ENCODE measurements around the gene TRABD2B.

The TRABD2B gene

GRCh38 chr1:47903723-47904122, 93.5 kb downstream of the TRABD2B start:
- DNase-seq, result no peak

- peak; percentile 27 for DNase-seq
These were observed 96.1 kb downstream of the TRABD2B start for GRCh38 chr1:47901001-47901575.

DNA sequence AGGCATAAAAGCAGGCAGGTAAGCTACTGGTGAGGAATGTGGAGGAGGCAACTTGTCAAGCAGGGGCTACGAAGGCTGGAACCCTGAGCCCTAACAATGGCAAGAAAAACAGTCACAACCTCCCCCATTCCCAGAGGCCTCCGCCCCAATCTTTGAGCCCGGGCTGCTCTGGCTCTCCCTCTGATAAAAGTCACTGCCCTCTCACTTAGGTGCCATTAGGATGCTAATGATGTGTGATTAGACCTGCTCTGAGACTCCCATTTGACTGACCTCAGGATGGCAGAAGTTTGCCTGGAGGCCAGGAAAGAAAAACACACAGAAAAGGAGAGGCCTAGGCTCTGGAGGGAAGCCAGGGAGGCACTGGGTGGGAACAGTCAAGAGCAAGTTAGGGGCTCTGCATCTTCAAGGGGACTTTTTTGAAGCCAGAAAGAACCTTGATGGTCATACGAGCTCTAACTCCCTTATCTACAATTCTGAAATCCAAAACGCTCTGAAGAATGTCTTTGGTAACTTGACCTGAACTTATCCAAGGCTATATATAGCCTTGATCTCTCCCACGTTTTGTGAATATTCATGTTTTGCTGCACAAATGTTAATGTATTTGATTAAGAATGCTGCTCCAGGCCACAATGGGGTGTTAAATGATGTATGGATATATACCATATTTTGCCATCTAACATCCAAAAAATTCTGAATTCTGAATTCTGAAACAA, 98.9 kb downstream of the TRABD2B start:
- no peak for DNase-seq

GRCh38 chr1:47895279-47896125, 101.7 kb downstream of the TRABD2B start:
- no peak for DNase-seq

GRCh38 chr1:47894410-47895278, 102.5 kb downstream of the TRABD2B start:
- no peak for DNase-seq

DNA sequence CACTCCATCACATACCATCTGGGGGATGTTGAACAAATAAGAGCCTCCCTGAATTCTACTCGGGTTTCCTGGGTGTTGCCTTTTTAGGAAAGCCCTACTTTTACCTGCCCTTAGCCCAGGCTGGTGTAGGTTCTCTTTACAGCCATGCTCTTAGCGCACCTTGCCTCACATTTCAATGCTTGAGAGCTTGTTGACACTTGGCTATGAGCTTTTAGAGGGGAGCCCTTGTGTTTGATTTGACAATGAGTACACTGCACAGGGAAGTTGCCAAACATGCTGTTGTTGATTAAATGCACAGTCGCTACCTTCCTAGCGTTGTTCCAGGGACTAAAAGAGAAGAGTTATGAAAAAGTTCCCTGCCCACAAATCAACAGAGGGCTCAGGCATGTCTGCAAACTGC, 103.8 kb downstream of the TRABD2B start:
- no peak for DNase-seq

DNA sequence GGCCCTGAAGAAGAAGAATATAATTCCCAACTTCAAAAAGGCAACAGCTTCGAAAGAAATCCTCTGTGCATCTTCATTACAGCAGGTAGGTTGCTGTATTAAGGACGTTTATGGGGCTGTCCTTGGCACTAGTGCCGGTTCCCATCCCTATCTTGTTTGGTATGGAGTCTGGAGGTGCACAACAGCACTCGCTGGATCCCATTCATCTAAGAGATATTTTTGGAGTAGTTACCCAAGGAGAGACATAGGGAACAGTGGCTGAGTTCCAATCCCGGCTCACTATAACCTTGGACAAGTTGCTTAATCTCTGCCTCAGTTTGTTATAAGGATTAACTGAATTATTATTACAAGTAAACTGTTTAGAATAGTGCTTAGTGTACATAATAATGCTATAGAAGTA, 106.4 kb downstream of the TRABD2B start:
- DNase-seq, result no peak

DNA sequence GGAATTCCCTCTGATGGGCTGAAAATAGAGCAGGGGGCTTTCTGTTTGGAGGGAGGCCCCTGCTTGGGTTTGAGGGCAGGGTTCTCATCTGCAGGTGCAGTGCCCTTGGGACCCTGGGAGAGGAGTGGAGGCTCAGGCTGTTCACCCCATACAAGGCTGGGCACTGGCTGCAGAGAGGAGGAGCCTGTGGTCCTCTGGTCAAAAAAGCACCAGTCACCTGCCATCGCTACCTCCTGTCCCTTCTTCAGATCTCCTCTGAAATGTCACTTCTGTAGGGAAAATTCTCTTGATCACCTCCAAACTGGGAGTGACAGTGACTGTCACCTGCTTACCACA, 108.9 kb downstream of the TRABD2B start:
- DNase-seq, result no peak

DNA sequence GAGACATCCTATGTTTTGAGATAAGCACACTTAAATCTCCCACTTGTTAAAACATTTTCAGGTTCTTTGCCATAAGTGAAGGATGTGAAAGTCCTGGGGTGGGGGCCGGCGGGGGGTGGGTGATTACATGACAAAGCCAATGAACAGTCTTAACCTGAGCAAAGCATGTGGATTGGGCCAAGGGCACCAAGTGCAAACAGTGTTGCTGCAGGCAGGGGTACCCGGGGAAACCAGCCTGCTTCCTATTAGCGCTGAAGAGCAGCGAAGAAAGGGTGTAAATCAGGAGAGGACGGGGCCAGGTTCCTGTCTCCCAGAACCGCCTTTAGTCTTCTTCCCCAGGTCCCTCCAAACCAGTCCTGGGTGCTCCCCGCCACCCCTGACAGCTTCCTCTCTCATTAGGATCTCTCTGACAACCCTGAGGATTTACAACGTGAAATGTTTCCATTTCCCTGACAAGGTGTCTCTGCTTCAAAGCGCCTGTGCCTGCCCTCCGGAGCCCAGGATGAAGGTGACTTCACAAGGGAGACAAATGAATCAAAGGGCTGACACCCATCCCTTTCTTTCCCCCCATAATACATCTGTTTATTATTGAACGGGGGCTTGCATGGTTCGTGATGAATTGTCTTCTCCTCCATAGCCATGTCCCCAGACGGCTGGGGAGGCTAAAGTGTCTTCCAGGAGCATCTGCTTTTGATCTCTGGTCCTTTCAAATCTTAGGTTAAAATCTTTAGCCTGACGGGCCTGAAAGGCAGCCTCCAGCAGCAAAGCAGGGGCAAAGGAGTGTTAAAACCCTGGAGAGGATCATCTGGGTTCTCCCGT, 109.5 kb downstream of the TRABD2B start:
- no peak for DNase-seq

GRCh38 chr1:47887060-47887459, 110.1 kb downstream of the TRABD2B start:
- no peak for DNase-seq

DNA sequence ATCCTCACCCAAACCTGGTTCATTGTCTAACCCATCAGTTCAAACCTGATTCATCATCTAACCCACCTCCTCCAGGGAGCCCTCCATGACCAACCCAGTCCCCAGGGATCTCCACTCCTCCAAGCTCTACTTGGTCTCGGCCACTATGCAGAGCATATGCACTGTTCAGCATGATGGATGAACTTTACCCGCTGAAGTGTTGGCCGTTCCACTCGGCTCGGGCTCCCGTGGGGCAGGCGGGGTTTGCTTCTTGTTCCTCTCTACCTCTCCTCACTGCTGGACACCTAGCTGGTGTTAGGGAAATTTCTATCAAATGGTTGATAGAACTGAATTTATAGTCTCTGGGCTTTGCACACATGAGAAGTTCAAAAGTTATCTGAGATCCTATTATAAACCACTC, 111.0 kb downstream of the TRABD2B start:
- no peak for DNase-seq

DNA sequence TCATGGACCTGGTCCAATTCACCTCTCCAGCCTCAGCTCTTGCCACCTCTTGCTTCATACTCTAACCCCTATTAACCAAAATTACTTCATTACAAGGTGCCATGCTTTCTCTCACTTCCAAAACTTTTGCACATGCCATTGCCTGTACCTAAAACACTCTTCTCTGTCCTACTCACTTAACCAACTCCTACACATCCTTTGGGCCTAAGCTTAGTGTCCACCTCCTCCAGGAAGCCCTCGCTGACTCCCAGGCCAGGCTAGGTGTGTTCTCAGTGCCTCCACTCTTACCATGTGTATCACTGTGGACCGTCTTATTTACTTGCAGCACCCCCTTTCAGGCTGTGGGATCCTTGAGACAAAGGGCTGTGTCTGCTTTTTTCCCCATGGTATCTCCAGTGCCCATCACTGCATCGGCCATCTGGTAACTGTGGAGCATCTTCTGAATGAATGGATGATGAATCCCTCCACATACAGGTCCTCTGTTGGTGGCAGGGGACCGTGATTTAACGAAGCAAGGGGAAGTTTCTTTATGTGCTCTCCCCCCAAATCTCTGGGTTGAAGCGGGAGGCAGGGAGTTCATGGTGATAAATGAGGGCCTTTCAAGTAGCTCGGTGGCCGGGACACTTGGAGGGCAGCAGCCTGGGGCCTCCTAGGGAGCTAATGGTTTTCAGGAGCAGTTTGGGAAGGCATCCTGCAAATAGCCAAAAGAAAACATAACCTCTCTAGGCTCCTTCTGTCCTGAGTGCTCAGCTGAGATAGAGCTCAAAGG, 111.9 kb downstream of the TRABD2B start:
- DNase-seq, result no peak

DNA sequence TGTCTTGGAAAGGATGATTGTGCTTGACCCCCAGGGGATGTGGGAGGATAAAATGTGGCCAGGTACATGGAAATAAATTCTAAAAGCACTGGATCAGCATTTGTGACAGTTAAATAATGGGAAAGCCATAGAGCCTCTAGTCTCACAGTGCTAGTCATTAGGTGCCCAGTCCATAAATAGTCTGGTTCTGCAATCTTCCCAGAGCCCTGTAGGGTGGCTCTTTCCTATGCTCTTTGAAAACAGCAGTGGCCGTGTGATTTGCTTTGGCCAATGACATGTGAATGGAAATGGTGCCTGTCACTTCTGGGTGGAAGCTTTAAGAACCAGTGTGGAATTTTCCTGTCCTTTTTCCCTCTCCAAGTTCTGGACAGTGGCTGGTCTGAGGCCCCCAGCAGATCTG, 113.2 kb downstream of the TRABD2B start:
- no peak for DNase-seq

DNA sequence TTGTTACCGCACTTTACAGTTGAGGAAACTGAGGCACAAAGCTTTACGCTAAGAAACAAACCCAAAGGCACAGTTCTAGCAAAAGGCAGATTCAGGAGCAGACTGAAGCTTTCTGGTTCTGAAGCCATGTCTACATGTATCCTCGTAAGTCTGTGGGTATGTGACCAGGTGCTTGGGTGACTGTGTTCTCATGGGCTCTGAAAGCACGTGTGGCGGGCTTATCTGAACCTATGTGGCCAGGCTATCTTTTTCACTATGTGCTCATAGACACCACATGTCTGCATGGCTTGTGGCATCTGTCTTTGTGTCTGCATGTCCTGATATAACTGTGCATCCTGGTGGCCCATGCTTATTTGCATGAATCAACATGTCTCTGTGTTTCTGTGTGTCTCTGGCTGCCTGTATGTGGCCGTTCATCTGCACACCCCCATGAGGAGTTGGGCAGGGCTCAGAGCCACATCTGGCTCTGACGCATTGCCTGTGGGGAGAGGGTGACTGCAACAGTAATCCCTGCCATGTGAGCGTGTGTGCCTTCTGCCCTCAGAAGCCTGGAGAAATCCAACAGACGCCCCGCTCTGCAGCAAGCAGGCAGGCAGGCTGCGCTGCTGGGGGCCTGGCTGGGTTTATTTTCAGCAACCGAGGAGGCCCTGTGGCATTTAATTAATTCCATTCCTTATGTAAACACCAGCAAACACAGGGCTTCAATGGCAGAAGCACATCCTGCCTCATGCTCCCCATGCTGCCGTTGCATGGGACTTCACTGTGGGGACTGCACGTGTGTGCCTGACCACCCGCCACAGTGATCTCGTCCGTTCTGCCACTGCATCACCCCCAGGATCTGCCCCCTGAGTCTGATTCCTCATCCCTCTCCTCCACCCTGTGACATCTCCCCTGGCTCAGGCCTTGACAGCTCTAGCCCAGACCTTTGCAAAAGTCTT, 115.4 kb downstream of the TRABD2B start:
- peak; percentile 23 for DNase-seq

DNA sequence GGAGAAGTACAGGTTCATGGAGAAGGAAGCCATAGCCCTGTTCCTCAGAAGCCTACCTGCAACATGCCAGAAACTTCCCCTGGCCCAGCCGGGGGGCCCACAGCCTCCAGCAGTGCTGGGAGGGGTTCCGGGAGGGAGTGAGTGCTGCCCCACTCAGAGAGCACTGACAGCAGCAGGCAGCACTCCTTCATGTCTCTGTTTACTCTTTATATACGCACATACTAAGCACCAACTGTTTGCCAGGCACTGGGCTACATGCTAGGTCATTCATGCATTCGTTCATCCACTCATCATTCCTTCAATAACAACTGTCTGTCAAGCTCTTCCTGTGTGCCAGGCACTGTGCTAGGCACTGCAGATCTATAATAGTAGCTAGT, 120.6 kb downstream of the TRABD2B start:
- DNase-seq, result no peak

GRCh38 chr1:47875831-47876586, 121.2 kb downstream of the TRABD2B start:
- DNase-seq, result peak; percentile 59

GRCh38 chr1:47875036-47875435, 122.1 kb downstream of the TRABD2B start:
- DNase-seq, result no peak

GRCh38 chr1:47873337-47873736, 123.8 kb downstream of the TRABD2B start:
- DNase-seq, result no peak

DNA sequence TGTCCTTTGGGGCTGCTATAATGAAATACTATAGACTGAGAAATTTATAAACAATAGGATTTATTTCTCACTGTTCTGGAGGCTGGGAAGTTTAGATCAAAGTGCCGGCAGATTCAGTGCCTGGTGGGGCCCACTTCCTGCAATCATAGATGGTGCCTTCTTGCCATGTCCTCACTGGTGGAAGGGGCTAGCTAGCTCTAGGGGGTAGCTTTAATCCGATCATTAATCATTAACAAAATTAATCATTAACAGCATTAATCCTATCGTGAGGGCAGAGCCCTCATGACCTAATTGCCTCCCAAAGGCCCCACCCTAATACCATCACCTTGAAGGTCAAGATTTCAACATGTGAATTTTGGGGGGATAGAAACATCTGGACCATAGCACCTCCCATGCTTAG, 124.3 kb downstream of the TRABD2B start:
- no peak for DNase-seq
